ENCODE results near the gene LIMS1.

Gene LIMS1

DNA sequence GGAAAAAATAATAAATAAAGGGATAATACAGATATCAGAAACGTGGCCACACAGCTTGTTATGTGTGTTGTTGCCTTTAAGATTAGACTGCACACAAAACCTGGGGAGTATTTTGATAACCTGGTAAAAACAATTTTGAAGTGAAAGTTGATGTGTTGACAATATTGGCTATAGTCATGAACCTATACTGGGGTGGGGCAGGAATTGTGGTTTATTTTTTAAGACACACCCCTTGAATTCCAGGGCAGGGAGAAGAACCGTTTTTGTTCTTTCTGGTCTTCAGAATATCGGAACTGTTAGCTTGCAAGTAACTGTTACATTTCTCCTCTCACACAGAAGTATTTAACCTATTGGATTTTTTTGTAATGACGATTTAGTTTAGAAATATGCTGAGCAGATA lies 80.4 kb downstream of the LIMS1 start:
- no peak for DNase-seq (ENCODE audit: low read depth)
- H3K4me3 ChIP-seq (ENCODE audit: low read depth, low read length) = no peak overlapping the region
- TF ChIP-seq, protein P1, sequence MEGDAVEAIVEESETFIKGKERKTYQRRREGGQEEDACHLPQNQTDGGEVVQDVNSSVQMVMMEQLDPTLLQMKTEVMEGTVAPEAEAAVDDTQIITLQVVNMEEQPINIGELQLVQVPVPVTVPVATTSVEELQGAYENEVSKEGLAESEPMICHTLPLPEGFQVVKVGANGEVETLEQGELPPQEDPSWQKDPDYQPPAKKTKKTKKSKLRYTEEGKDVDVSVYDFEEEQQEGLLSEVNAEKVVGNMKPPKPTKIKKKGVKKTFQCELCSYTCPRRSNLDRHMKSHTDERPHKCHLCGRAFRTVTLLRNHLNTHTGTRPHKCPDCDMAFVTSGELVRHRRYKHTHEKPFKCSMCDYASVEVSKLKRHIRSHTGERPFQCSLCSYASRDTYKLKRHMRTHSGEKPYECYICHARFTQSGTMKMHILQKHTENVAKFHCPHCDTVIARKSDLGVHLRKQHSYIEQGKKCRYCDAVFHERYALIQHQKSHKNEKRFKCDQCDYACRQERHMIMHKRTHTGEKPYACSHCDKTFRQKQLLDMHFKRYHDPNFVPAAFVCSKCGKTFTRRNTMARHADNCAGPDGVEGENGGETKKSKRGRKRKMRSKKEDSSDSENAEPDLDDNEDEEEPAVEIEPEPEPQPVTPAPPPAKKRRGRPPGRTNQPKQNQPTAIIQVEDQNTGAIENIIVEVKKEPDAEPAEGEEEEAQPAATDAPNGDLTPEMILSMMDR (IDR thresholded peaks at IDR 0.05; ENCODE audit: control insufficient read depth, extremely low read depth, insufficient read depth) = no peak

DNA sequence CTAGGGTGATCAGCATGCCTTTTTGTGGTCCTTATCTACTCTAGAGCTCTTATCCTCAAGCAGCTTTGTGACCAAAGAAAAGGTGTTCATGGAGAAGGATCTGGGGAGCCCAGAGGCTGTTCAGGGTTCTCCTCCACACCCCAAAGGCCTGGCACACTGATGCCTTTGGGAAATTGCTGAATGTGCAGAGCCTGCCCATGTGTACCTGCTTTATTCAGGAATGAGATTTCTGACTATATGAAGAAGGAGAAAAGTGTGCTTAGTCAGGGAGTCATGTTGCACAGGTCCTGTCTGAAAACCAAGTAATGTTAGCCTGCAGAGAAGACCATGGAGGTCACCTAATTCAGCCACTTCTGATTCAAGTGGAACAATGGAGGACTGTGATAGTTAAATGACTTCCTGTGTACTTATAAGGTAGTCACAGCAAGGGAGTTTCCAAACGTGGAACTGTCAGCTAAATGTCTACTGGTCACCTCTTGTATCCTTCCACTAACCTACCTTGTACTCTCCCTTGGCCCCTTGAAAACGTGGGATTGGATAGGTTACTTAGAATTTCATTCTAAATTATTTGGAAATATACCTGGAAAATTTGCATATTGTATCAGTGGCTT lies 81.3 kb downstream of the LIMS1 start:
- H3K4me3 ChIP-seq (ENCODE audit: low read depth, low read length) = no peak overlapping the region
- TF ChIP-seq, protein P1 (IDR thresholded peaks at IDR 0.05; ENCODE audit: control insufficient read depth, extremely low read depth, insufficient read depth) = no peak
- no peak for DNase-seq (ENCODE audit: low read depth)

DNA sequence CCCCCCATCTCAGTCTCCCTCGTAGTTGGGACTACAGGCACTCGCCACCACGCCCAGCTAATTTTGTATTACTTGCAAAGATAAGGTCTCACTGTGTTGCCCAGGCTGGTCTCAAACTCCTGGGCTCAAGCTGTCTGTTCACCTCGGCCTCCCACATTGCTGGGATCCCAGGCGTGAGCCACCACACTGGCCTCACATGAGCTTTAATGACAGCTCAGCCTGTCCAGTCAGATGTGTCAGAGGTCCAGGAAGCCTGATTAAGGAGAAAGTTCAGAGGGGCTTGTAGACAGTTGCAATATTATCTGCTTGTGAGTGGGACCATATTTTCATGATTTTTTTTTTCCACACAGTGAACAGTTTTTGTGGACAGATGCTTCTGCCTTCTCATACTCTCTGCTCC lies 82.0 kb downstream of the LIMS1 start:
- TF ChIP-seq, protein P1 (IDR thresholded peaks at IDR 0.05; ENCODE audit: control insufficient read depth, extremely low read depth, insufficient read depth) = no peak
- DNase-seq (ENCODE audit: low read depth) = no peak
- H3K4me3 ChIP-seq (ENCODE audit: low read depth, low read length) = no peak overlapping the region

DNA sequence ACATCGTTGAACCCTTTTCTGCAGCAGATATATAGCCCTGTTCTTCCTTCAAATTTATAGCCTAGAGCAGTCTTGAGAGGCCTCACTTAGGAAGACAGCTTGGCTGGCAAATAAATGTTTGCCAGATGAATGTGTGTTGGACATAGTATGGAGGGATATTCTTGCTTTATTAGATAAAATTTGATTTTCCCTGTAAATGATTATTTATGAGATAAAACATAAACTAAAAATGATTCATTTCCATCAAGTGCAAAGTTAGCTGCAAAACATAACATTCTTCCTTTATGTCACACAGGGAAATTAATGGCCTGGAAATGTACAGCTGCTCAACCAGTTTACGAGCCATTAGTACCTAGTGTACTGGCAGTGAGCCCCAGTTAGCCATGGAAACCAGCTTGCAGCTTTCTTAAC lies 82.5 kb downstream of the LIMS1 start:
- TF ChIP-seq, protein P1 (IDR thresholded peaks at IDR 0.05; ENCODE audit: control insufficient read depth, extremely low read depth, insufficient read depth) = no peak
- peak; percentile 81 for DNase-seq (ENCODE audit: low read depth)
- no peak overlapping the region for H3K4me3 ChIP-seq (ENCODE audit: low read depth, low read length)

DNA sequence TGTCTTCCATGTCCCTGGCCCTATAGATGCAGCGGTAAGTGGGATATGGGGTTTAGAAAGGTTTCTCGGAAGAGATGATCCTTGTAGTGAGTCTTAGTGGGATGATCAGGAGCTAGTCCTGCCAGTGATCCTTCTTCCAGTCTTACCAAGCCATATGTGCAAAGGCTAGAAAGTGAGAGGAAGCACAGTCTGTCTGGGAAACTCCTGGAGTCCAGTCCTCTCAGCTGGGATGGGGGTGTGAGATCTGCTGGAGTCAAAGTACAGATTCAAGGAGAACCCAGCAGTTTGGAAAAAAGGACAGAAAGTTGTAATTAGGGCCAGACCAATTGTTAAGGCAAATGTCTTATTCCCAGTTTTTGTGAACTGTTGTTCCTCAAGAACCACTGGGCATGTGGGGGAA lies 83.3 kb downstream of the LIMS1 start:
- no peak for DNase-seq (ENCODE audit: low read depth)
- TF ChIP-seq, protein P1 (IDR thresholded peaks at IDR 0.05; ENCODE audit: control insufficient read depth, extremely low read depth, insufficient read depth) = no peak
- no peak overlapping the region for H3K4me3 ChIP-seq (ENCODE audit: low read depth, low read length)

DNA sequence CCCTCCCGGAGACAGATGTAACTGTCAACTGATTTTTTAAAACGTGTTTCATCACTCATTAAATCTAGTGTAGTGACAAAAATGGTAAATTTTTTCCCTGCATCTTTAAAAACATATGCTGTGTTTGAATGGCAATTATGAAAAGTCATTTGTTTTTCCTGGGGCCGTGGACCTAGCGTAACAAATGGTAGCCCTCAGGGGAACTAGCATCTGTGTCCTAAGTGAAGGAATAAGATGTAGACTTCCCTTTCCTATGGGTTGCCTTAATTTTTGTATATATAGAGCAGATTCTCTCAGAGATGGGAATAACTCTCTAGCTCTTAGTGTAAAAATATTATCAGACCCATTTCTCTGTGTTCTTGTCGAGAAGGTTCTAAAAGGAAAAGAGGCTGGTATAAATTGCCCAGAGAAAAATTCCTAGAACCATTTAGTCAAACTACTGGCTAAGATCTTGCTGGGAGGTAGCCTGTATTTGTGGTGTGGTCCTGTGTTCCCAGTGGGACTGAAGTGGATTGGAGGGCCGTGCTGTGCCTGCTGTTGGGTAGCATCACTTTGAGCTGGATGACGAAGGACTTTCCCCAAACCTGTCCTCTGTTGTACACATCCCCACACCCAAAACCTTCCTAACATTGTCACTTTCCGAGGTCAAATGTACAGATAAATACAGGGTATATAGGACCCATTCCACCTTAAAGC lies 85.8 kb downstream of the LIMS1 start:
- H3K4me3 ChIP-seq (ENCODE audit: low read depth, low read length) = no peak overlapping the region
- TF ChIP-seq, protein P1 (IDR thresholded peaks at IDR 0.05; ENCODE audit: control insufficient read depth, extremely low read depth, insufficient read depth) = no peak
- no peak for DNase-seq (ENCODE audit: low read depth)

DNA sequence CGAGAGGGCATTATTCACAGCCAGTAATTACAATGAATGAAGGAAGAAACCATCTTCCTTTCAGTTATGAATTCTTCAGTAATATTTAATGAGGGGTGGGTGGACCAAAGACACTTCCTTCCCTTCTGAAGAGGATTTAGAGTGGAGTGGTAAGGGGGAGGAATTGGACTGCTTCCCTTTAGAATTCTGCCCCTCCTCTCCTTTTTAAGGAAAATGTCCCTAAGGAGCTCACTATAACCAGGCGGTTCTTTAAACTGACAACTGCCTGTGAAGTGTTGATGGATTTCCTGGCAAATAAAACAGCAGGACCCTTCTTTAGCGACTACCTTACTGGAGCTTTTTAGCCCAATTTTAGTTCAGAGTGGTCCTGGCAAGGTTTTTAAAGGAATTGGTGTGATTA lies 86.4 kb downstream of the LIMS1 start:
- H3K4me3 ChIP-seq (ENCODE audit: low read depth, low read length) = no peak overlapping the region
- TF ChIP-seq, protein P1 (IDR thresholded peaks at IDR 0.05; ENCODE audit: control insufficient read depth, extremely low read depth, insufficient read depth) = no peak
- no peak for DNase-seq (ENCODE audit: low read depth)
